ENCODE results near the gene RFX3.
A peak's percentile ranks its signal among the peaks of the same experiment; 100 is the strongest.

RFX3 gene

DNA sequence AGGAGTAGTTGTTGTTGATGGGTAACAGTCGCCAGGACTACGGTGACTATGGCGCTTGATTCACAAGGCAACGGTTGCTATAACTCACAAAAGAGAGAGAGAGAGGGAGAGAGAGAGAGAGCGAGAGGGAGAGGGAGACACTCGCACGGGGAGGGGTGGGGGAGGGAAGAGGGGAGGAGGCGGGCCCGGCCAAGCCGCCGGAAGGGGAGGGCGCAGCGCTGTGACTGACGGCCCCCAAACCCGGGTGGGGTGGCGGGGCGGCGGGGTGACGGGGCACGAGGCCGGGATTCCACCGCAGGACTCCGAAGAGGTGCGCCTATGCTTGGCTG lies at the start of gene RFX3:
TSS of gene RFX3 (minus strand) at position 166 of the 329 bp plus-strand sequence. CDS start 130,413 bp downstream, outside the sequence.
- H3K4me3 ChIP-seq (ENCODE audit: low read length), result peak within 1 kb of the TSS; percentile 93
- TF ChIP-seq, protein P1, sequence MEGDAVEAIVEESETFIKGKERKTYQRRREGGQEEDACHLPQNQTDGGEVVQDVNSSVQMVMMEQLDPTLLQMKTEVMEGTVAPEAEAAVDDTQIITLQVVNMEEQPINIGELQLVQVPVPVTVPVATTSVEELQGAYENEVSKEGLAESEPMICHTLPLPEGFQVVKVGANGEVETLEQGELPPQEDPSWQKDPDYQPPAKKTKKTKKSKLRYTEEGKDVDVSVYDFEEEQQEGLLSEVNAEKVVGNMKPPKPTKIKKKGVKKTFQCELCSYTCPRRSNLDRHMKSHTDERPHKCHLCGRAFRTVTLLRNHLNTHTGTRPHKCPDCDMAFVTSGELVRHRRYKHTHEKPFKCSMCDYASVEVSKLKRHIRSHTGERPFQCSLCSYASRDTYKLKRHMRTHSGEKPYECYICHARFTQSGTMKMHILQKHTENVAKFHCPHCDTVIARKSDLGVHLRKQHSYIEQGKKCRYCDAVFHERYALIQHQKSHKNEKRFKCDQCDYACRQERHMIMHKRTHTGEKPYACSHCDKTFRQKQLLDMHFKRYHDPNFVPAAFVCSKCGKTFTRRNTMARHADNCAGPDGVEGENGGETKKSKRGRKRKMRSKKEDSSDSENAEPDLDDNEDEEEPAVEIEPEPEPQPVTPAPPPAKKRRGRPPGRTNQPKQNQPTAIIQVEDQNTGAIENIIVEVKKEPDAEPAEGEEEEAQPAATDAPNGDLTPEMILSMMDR (conservative IDR thresholded peaks at IDR 0.05; ENCODE audit: low read depth, low read length), result no peak
- DNase-seq (ENCODE audit: low read depth), result peak; percentile 91

DNA sequence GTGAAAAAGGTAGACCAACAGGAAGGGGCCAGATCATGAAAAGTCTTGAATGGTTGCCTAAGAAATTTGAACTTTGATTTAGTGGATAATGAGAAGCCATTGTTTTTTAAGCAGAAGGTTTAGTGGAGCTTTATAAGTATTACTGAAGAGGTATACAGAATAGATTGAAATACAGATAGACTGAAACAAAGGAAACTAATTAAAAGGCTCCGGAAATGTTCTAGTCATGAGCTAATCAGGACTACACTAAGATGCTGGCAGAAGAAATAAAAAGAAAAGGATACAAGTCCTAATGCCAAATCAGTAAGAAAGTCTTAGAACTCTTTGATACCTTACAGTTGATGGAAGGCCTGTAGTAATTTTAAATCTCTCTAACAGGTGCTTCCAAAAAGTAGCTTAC lies 45.7 kb upstream of the RFX3 start:
- DNase-seq (ENCODE audit: low read depth), result no peak
- H3K4me3 ChIP-seq (ENCODE audit: low read length), result no peak overlapping the region
- TF ChIP-seq, protein P1 (conservative IDR thresholded peaks at IDR 0.05; ENCODE audit: low read depth, low read length), result no peak

DNA sequence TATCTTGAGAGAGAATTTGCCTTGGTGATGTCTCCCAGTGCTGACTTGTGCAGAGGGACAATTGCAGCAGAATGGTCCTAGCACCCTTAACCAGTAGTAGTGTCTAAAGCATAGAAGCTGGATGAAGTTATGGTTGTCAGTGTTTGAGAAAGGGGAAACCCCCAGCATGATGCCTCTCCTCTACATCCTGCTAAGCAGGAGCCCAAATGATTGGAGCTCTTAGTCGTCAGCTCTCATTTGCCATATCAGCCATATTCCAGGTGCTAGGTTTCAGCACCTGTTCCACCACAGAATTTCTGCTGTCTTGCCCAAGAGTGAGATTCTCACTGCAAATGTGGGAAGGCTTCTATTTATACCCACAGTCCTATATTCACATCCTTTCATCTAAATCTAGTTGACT lies 43.7 kb upstream of the RFX3 start:
- H3K4me3 ChIP-seq (ENCODE audit: low read length), result no peak overlapping the region

DNA sequence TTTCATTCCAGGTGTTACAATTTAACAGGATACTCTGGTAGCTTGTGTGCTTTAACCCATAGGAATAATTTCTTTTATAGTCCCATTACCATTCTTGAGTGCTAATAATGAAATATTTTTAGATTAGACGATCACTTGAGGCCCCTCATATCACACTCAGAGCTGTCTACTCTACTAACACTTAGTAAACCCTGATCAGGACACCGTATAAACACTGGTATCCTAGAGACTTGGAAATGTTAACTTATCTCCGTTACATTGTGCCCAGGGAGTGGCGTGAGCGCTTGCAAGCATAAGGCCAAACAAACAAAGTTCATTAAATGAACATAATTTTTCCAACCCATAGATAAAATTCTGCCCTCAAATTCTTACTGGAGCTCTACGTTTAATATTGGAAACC lies 42.2 kb upstream of the RFX3 start:
- DNase-seq (ENCODE audit: low read depth), result no peak
- TF ChIP-seq, protein P1 (conservative IDR thresholded peaks at IDR 0.05; ENCODE audit: low read depth, low read length), result no peak
- no peak overlapping the region for H3K4me3 ChIP-seq (ENCODE audit: low read length)

More for the DNA sequence above, 43.7 kb upstream of the RFX3 start:
- TF ChIP-seq, protein P1 (conservative IDR thresholded peaks at IDR 0.05; ENCODE audit: low read depth, low read length), result no peak
- no peak for DNase-seq (ENCODE audit: low read depth)

DNA sequence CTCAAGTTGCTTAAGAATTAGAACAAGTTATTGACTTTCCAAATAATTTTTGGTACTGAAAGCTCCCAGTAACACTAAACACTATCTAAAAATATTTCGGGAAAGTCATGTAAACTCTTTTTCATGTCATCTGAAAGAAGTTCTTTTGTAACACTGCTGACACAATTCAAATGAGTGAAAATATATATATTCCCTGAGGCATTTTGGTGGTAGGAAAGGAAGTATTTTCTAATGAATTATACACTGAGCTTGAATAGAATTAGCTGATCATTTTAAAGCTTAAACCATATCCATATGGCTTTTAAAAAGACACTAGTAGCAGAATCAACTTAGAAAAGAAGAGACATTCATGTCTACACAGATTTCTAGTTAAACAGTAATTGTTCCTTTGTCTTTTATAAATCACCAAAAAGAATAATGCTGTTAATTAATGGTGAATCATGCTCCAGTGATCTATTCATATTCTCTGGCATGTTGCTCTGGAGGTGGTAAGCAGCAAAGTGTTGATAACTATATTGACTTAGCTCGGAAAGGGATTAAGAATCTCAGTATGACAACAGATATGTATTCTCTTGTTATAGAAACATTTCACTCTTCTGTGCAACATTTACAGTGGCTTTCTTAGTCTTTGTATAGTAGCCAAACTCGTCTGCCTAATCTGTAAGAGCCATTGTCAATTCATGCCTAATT lies 27.4 kb upstream of the RFX3 start:
- no peak for DNase-seq (ENCODE audit: low read depth)
- no peak overlapping the region for H3K4me3 ChIP-seq (ENCODE audit: low read length)
- TF ChIP-seq, protein P1 (conservative IDR thresholded peaks at IDR 0.05; ENCODE audit: low read depth, low read length), result no peak

DNA sequence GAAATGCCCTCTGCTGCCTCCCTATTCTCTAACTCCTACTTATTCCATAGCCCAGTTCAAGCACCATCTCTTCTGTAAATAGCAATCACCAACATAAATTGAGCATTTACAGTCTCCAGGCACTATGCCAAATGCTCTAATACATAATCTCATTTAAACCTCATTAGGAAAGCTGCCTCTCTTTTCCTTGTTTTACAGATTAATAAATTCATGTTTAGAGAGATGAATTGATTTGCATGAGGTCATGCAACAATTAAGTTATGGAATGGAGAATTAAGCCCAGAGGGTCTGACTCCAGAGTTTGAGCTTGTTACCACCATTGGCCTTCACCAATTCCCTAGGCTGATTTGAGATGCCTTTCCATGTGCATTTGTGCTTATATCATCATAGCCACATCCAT lies 23.4 kb upstream of the RFX3 start:
- DNase-seq (ENCODE audit: low read depth), result no peak
- no peak overlapping the region for H3K4me3 ChIP-seq (ENCODE audit: low read length)
- TF ChIP-seq, protein P1 (conservative IDR thresholded peaks at IDR 0.05; ENCODE audit: low read depth, low read length), result no peak

DNA sequence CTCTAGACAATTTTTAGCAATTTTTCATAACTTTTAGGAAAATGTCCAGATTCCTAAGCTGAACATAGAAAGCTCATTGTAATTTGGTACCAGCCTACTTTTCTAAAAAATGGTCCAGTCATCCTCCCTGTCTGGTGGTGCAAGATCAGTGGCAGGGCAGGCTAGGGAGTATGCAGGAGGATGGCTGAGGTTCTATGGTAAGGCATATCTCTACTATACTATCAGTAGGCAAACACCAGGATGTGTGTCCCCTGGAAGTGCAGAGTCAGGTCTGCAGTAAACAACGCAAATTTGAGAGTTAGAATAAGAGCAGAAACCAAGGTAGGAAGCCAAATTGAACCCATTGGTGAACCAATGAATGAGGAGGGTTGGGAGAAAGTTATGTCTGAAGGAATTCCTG lies 22.8 kb upstream of the RFX3 start:
- TF ChIP-seq, protein P1 (conservative IDR thresholded peaks at IDR 0.05; ENCODE audit: low read depth, low read length), result no peak
- no peak overlapping the region for H3K4me3 ChIP-seq (ENCODE audit: low read length)
- no peak for DNase-seq (ENCODE audit: low read depth)

Data from retinal pigment epithelial cell (primary cell).